Measurements from ENCODE around the gene GLI3. TPM values are rescaled to one million over a fixed set of nuclear protein-coding genes. Genes with fewer than 3 reads are reported as not detected.
A peak's percentile ranks its signal among the peaks of the same experiment; 100 is the strongest.
"Not testable (repeated sequence)": the region's sequence is repeated elsewhere in the genome, so short reads cannot be mapped to it uniquely, and the experiment has no call there.

Gene GLI3
- total and polyA plus RNA-seq, 9 donors, result 7.6 to 25.2 (median 15.6) TPM

DNA sequence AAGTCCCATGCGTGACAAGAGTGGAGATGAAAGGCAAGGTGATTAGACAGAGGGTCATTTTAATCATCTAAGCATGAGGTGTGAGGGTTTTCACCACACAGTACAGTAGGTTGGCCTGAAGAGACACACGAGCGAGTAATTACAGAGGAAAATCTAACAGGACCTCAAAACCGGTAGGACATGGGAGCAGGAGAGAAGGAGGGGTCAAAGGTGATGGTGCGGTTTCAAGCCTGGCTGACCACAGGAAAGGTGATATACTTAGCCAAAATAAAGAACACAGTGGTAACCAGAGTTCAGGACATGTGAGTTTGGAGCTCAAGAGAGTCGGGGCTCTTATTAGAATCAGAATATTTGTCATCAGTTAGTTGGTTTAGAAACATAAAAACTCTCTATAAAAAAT lies 20.0 kb downstream of the GLI3 start:
- no peak for DNase-seq
- H3K27ac ChIP-seq (ENCODE audit: low read length), result peak overlapping the region; percentile 56
- 76% methylated on average over 5 of the region's 6 CpGs for WGBS (ENCODE audit: insufficient coverage)

DNA sequence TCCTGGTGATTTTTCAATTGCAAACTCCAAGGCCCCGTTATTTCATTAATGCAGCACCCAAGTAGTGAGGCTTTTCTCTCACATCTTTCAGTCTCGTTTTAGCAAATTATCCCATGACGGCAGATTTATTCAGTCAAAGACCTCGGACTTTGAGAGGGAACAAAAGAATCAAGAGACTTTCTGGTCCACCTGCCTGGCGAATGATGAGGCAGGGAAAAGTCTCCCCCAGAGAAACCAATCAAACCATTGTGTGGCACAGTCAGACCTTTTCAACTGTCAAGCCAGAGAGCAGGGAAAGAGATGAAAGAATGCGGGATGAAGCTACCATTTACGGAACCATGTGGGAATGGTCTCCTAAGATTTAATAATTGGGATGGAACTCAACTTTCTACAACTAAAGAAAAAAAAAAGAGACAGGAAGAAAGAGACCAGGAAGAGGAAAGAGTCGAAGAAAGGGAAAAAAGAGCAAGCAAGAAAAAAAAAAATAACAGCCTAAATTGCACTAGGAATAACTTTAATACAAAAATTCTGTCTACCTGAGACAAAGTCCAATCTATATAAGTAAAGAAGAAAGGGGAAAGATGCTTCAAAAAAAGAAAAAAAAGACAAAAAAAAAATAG lies 22.8 kb downstream of the GLI3 start:
- Histone ChIP-seq H3K27me3 (ENCODE audit: control insufficient read depth, insufficient read depth, low read length) (no peaks in the 10 kb centered on the region), H3K4me1 (ENCODE audit: control insufficient read depth, insufficient read depth, low read length) (peaks cover 5% of the 10 kb centered on the region), H3K9me3 (replicated peaks; ENCODE audit: control insufficient read depth, low read depth, low read length) (no peaks in the 10 kb centered on the region), H3K4me3 (ENCODE audit: low read length) (no peak overlapping the region), H3K36me3 (ENCODE audit: control insufficient read depth, insufficient read depth, low read length) (peaks cover 9% of the 10 kb centered on the region), H3K27ac (ENCODE audit: low read length) (no peak overlapping the region)
- 60% methylated on average over 4 of the region's 8 CpGs for WGBS (ENCODE audit: insufficient coverage)
- DNase-seq, result no peak

More for the DNA sequence above, 20.0 kb downstream of the GLI3 start:
- no peaks in the 10 kb centered on the region for H3K27me3 ChIP-seq (ENCODE audit: control insufficient read depth, insufficient read depth, low read length)
- peaks cover 8% of the 10 kb centered on the region for H3K4me1 ChIP-seq (ENCODE audit: control insufficient read depth, insufficient read depth, low read length)
- no peak overlapping the region for H3K4me3 ChIP-seq (ENCODE audit: low read length)
- H3K36me3 ChIP-seq (ENCODE audit: control insufficient read depth, insufficient read depth, low read length), result peaks cover 21% of the 10 kb centered on the region
- no peaks in the 10 kb centered on the region for H3K9me3 ChIP-seq (replicated peaks; ENCODE audit: control insufficient read depth, low read depth, low read length)

DNA sequence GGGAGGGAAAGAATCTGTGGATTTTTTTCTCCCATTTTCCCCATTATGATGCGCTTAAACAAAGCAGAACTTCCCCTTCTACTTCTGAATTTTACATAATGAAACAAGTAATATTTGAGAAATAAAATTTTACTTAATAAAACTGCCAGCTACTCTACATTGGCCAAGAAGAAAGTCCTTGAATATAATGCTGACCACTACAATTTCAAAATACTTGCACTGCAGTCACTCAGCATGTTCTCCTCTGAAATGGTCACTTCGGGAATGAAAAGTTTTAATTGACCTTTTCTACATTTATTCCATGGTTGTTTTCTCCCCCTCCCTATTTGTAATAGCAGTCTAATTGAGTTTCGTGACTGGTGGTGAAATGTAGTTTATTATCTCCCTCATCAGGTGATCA lies 23.9 kb downstream of the GLI3 start:
- Histone ChIP-seq H3K4me3 (ENCODE audit: low read length) (no peak overlapping the region), H3K27ac (ENCODE audit: low read length) (no peak overlapping the region), H3K27me3 (ENCODE audit: control insufficient read depth, insufficient read depth, low read length) (no peaks in the 10 kb centered on the region), H3K9me3 (replicated peaks; ENCODE audit: control insufficient read depth, low read depth, low read length) (no peaks in the 10 kb centered on the region), H3K4me1 (ENCODE audit: control insufficient read depth, insufficient read depth, low read length) (peaks cover 5% of the 10 kb centered on the region), H3K36me3 (ENCODE audit: control insufficient read depth, insufficient read depth, low read length) (peaks cover 9% of the 10 kb centered on the region)
- WGBS (ENCODE audit: insufficient coverage), result no CpG with 5 or more reads among the region's 3 CpGs
- no peak for DNase-seq

DNA sequence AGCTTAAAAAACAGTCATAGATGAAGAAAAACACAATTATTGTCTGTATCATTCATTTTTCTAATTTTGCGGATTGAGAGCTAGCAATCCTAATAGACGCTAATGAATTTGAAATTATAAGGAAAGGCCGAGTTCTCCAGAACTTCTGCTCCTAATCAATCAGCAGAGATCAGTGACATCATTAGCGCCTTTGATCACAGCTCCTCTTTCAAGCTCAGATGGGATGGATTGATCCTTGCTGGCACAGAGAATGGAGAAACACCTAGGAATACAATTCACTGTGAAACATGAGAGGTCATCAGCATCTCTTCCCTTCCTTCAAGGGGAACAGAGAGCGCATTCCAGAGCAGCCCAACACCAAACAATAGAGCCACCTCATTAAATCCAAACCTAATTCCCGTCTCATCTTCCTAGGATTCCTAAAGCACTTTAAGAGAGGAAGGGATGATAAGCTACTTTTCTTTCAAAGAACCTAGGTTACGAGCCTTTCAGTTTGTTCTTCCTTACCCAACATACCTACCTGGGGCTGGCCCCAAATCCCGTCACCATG lies 24.4 kb downstream of the GLI3 start:
- Histone ChIP-seq H3K4me1 (ENCODE audit: control insufficient read depth, insufficient read depth, low read length) (peaks cover 3% of the 10 kb centered on the region), H3K4me3 (ENCODE audit: low read length) (no peak overlapping the region), H3K9me3 (replicated peaks; ENCODE audit: control insufficient read depth, low read depth, low read length) (no peaks in the 10 kb centered on the region), H3K27me3 (ENCODE audit: control insufficient read depth, insufficient read depth, low read length) (no peaks in the 10 kb centered on the region), H3K27ac (ENCODE audit: low read length) (no peak overlapping the region), H3K36me3 (ENCODE audit: control insufficient read depth, insufficient read depth, low read length) (peaks cover 7% of the 10 kb centered on the region)
- WGBS (ENCODE audit: insufficient coverage), result no CpG with 5 or more reads among the region's 8 CpGs
- no peak for DNase-seq

DNA sequence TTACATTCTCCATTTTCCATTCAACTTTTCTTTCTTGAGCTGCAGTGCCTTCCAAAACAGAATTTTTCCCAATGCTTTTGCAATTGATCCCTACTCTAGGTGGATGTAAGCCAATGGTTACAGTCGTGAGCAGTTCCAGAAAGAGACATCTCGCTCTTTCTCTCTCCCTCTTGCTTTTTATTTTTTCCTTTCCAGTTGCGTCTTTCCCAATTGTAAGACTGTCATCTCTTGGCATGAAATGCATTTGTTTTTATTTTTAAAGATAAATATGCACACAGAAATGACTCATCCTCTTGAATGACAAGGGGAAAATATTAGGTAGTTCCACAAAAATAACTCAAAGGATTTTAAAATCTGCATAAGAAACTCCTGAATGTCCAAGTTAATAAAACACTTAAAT lies 25.1 kb downstream of the GLI3 start:
- Histone ChIP-seq H3K4me3 (ENCODE audit: low read length) (no peak overlapping the region), H3K9me3 (replicated peaks; ENCODE audit: control insufficient read depth, low read depth, low read length) (no peaks in the 10 kb centered on the region), H3K4me1 (ENCODE audit: control insufficient read depth, insufficient read depth, low read length) (peaks cover under 1% of the 10 kb centered on the region), H3K36me3 (ENCODE audit: control insufficient read depth, insufficient read depth, low read length) (peaks cover 4% of the 10 kb centered on the region), H3K27ac (ENCODE audit: low read length) (no peak overlapping the region), H3K27me3 (ENCODE audit: control insufficient read depth, insufficient read depth, low read length) (no peaks in the 10 kb centered on the region)
- peak; percentile 74 for DNase-seq
- WGBS (ENCODE audit: insufficient coverage), result no CpG with 5 or more reads among the region's 3 CpGs

DNA sequence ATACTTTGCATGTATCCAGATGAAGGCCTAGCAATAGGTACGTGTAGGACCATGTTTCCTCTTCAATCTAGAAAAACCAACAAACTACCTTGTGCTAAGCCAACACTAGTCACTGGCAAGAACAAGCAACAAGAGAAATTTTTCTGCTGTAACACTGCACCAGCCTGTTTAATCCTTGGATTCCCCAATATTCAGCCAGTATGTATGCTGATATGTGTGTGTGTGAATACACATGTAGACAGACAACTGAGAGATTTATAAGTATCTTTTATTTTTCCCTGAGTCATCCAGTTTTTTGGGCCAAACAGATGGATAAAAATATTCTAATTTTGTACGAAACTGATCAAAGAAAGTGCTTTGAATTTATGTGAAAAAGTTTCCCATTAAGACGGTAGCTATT lies 26.2 kb downstream of the GLI3 start:
- WGBS (ENCODE audit: insufficient coverage), result 80% methylated on average over 1 of the region's 3 CpGs
- Histone ChIP-seq H3K27me3 (ENCODE audit: control insufficient read depth, insufficient read depth, low read length) (no peaks in the 10 kb centered on the region), H3K4me3 (ENCODE audit: low read length) (no peak overlapping the region), H3K4me1 (ENCODE audit: control insufficient read depth, insufficient read depth, low read length) (no peaks in the 10 kb centered on the region), H3K36me3 (ENCODE audit: control insufficient read depth, insufficient read depth, low read length) (peaks cover 2% of the 10 kb centered on the region), H3K9me3 (replicated peaks; ENCODE audit: control insufficient read depth, low read depth, low read length) (no peaks in the 10 kb centered on the region), H3K27ac (ENCODE audit: low read length) (no peak overlapping the region)
- DNase-seq, result no peak

DNA sequence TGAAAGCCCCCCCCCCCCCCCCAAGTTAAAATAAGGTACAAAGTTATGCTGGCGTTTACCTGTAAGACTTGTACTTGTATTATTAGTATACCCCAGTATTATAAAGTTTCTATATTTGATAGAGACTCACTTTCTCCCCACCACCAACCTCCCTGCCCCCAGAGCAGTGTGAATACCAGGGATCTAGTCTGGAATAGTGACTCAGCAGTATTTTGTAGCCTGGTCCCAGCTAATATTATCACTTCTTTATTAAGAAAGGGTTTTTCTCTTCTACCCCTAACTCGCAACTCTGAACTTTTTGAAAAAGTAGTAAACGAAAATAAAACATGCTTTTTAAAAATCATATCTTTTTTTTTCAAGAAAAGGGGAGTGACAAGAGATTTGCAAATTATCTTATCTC lies 26.7 kb downstream of the GLI3 start:
- no peak overlapping the region for H3K4me3 ChIP-seq (ENCODE audit: low read length)
- H3K27me3 ChIP-seq (ENCODE audit: control insufficient read depth, insufficient read depth, low read length), result no peaks in the 10 kb centered on the region
- no peaks in the 10 kb centered on the region for H3K9me3 ChIP-seq (replicated peaks; ENCODE audit: control insufficient read depth, low read depth, low read length)
- H3K36me3 ChIP-seq (ENCODE audit: control insufficient read depth, insufficient read depth, low read length), result peaks cover 2% of the 10 kb centered on the region
- H3K27ac ChIP-seq (ENCODE audit: low read length), result no peak overlapping the region
- WGBS (ENCODE audit: insufficient coverage), result no CpG with 5 or more reads among the region's 3 CpGs
- DNase-seq, result no peak
- H3K4me1 ChIP-seq (ENCODE audit: control insufficient read depth, insufficient read depth, low read length), result no peaks in the 10 kb centered on the region

DNA sequence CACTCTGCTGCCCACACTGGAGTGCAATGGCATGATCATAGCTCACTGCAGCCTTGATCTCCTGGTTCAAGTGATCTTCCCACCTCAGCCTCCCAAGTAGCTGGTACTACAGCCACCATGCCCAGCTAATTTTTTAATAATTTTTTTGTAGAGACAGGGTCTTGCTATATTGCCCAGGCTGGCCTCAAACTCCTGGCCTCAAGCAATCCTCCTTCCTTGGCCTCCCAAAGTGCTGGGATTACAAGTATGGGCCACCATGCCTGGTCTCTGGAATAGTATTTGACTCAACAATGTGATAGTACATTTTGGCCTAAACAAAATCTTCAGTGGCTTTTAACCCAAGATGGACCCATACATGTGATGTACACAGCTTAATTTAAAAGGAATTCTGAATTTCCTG lies 27.9 kb downstream of the GLI3 start:
- H3K36me3 ChIP-seq (ENCODE audit: control insufficient read depth, insufficient read depth, low read length); H3K27me3 ChIP-seq (ENCODE audit: control insufficient read depth, insufficient read depth, low read length); DNase-seq; H3K27ac ChIP-seq (ENCODE audit: low read length); H3K4me1 ChIP-seq (ENCODE audit: control insufficient read depth, insufficient read depth, low read length); H3K4me3 ChIP-seq (ENCODE audit: low read length); H3K9me3 ChIP-seq (replicated peaks; ENCODE audit: control insufficient read depth, low read depth, low read length): not testable (repeated sequence)

DNA sequence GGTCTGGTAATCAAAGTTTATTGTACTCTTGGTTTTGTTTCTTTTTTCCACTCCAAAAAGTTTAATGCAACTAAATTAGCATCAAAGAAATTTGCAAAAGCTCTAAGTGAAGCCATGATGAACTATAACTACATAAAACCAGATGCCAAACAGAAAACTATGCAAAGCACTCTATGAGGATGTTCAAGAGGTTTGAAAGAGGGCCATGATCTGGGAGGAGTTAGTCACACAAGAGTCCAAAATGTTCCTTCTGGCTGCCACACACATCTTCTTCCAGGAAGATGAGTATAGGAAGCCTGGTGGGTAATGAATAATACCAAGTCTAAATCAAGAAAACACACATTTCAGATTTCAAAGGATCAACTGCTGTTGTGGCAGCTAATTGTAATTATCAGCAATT lies 28.4 kb downstream of the GLI3 start:
- peaks cover 6% of the 10 kb centered on the region for H3K9me3 ChIP-seq (replicated peaks; ENCODE audit: control insufficient read depth, low read depth, low read length)
- H3K27ac ChIP-seq (ENCODE audit: low read length), result no peak overlapping the region
- H3K27me3 ChIP-seq (ENCODE audit: control insufficient read depth, insufficient read depth, low read length), result no peaks in the 10 kb centered on the region
- no peak overlapping the region for H3K4me3 ChIP-seq (ENCODE audit: low read length)
- H3K36me3 ChIP-seq (ENCODE audit: control insufficient read depth, insufficient read depth, low read length), result peaks cover 6% of the 10 kb centered on the region
- H3K4me1 ChIP-seq (ENCODE audit: control insufficient read depth, insufficient read depth, low read length), result no peaks in the 10 kb centered on the region
- DNase-seq, result peak; percentile 36

DNA sequence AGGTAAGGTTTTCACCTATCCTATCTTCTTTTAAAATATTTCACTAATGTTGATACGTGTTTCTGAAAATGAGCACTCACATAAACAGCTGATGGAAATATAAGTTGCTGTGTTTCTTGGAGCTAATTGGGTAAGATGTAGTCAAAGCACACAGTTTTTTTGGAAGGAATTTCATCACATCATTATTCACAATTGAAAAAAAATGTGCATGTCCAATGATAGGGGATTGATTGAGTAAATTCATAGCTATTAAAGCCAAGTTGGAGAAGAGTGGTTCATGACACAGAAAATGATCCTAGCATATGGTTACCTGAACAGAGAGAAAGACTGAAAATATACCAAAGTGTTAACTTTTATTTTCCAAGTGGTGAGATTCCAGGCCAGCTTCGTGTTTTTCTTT lies 29.6 kb downstream of the GLI3 start:
- H3K9me3 ChIP-seq (replicated peaks; ENCODE audit: control insufficient read depth, low read depth, low read length), result peaks cover 8% of the 10 kb centered on the region
- WGBS (ENCODE audit: insufficient coverage), result 50% methylated on average over 1 of the region's 2 CpGs
- no peaks in the 10 kb centered on the region for H3K4me1 ChIP-seq (ENCODE audit: control insufficient read depth, insufficient read depth, low read length)
- DNase-seq, result peak; percentile 46
- H3K36me3 ChIP-seq (ENCODE audit: control insufficient read depth, insufficient read depth, low read length), result peaks cover 4% of the 10 kb centered on the region
- no peak overlapping the region for H3K27ac ChIP-seq (ENCODE audit: low read length)
- H3K4me3 ChIP-seq (ENCODE audit: low read length), result no peak overlapping the region
- no peaks in the 10 kb centered on the region for H3K27me3 ChIP-seq (ENCODE audit: control insufficient read depth, insufficient read depth, low read length)

DNA sequence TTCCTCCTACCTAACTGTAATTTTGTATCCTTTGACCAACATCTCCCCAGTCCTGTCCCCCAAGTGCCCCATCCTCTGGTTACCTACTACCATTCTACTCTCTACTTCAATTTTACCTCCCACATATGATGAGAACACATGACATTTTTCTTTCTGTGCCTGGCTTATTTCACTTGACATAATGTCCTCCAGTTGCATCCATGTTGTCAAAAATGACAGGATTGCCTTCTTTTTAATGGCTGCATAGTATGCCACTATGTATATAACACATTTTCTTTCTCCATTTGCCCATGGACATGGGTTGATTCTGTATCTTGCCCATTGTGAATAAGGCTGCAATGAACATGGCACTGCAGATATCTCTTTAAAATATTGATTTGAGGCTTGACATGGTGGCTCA lies 33.7 kb downstream of the GLI3 start:
- Histone ChIP-seq H3K36me3 (ENCODE audit: control insufficient read depth, insufficient read depth, low read length) (peaks cover 4% of the 10 kb centered on the region), H3K4me3 (ENCODE audit: low read length) (no peak overlapping the region), H3K4me1 (ENCODE audit: control insufficient read depth, insufficient read depth, low read length) (no peaks in the 10 kb centered on the region), H3K9me3 (replicated peaks; ENCODE audit: control insufficient read depth, low read depth, low read length) (peaks cover 8% of the 10 kb centered on the region), H3K27ac (ENCODE audit: low read length) (no peak overlapping the region), H3K27me3 (ENCODE audit: control insufficient read depth, insufficient read depth, low read length) (no peaks in the 10 kb centered on the region)
- DNase-seq, result no peak
